Astrocyte (in vitro differentiated cells and primary cell): ENCODE results near the gene UBE2V1.

ENCODE experiments used
- CTCF ChIP-seq: IDR thresholded peaks from 2 replicates; pipeline ENCODE4 v1.5.1; 2011; ENCODE audit warnings: low read depth, mild to moderate bottlenecking, inconsistent platforms, low read length, moderate library complexity; ENCODE audit not compliant: insufficient read depth
- EZH2 ChIP-seq: IDR thresholded peaks from 2 replicates; pipeline ENCODE4 v1.6.1; 2012; ENCODE audit warnings: mild to moderate bottlenecking, low read length, inconsistent platforms; ENCODE audit not compliant: insufficient read depth

- TF ChIP-seq CTCF: no peak
- TF ChIP-seq EZH2: no peak
Observed at GRCh38 chr20:50058662-50059402, 54.1 kb downstream of the UBE2V1 start.
